Hepatocyte (in vitro differentiated cells): ENCODE data around the gene LCE1F.

Experiments
- CTCF ChIP-seq: fragments of 200-600 bp; sonication (generic); IDR thresholded peaks from 2 replicates; pipeline ENCODE4 v1.5.1; 2016; ENCODE audit warnings: antibody characterized with exemption, mild to moderate bottlenecking; ENCODE audit not compliant: poor library complexity
- EZH2 ChIP-seq: fragments of 200-600 bp; sonication (generic); IDR thresholded peaks from 2 replicates; pipeline ENCODE4 v1.6.1; 2016; ENCODE audit warnings: antibody characterized with exemption, mild to moderate bottlenecking, borderline replicate concordance
- EZH2phosphoT487 ChIP-seq: fragments of 200-600 bp; sonication (generic); IDR thresholded peaks from one replicate; pipeline ENCODE4 v1.6.1; 2018; ENCODE audit warnings: antibody characterized with exemption, mild to moderate bottlenecking, low read depth, moderate library complexity; ENCODE audit not compliant: unreplicated experiment, severe bottlenecking

DNA sequence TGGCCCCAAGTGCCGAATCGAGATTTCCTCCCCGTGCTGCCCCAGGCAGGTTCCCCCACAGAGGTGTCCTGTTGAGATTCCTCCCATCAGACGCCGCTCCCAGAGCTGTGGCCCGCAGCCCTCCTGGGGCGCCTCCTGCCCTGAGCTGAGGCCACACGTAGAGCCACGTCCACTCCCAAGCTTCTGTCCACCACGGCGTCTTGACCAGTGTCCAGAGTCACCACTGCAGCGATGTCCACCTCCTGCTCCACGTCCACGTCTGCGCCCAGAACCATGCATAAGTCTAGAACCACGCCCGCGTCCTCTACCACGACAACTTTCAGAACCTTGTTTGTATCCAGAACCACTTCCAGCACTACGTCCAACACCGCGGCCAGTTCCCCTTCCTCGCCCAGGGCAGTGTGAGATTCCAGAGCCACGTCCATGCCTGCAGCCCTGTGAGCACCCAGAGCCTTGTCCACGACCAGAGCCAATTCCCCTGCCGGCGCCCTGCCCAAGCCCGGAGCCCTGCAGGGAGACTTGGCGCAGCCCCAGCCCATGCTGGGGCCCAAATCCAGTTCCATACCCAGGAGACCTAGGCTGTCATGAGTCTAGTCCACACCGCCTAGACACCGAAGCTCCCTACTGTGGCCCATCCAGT lies 14.3 kb upstream of the LCE1F start:
- TF ChIP-seq CTCF: no peak
- no peak for TF ChIP-seq EZH2
- no peak for TF ChIP-seq EZH2phosphoT487
